GM18858 (cell line): Measurements from ENCODE around the gene PTK6.

Experiments
- ATAC-seq: cut with Tn5 transposase; IDR thresholded peaks from one replicate; pipeline ENCODE4 v1.9.1; 2021; ENCODE audit not compliant: unreplicated experiment

The PTK6 gene

GRCh38 chr20:63532449-63532971, 4.7 kb downstream of the PTK6 start:
- ATAC-seq: no peak

GRCh38 chr20:63531686-63532448, 5.3 kb downstream of the PTK6 start:
- ATAC-seq: no peak

- ATAC-seq: no peak
Measured at GRCh38 chr20:63530788-63531160, 6.4 kb downstream of the PTK6 start.

- no peak for ATAC-seq
Measured at GRCh38 chr20:63529861-63530787, 7.1 kb downstream of the PTK6 start.

GRCh38 chr20:63529180-63529860, 7.9 kb downstream of the PTK6 start:
- ATAC-seq: no peak

GRCh38 chr20:63527184-63527583, 10.0 kb downstream of the PTK6 start:
- no peak for ATAC-seq

- no peak for ATAC-seq
Measured at GRCh38 chr20:63525971-63526370, 11.2 kb downstream of the PTK6 start.

- no peak for ATAC-seq
Measured at GRCh38 chr20:63525185-63525584, 12.0 kb downstream of the PTK6 start.

- no peak for ATAC-seq
Measured at GRCh38 chr20:63522981-63523611, 14.1 kb downstream of the PTK6 start.

GRCh38 chr20:63522091-63522868, 14.9 kb downstream of the PTK6 start:
- no peak for ATAC-seq

GRCh38 chr20:63521602-63522001, 15.6 kb downstream of the PTK6 start:
- ATAC-seq: no peak

- ATAC-seq: peak; percentile 26
Measured at GRCh38 chr20:63520934-63521601, 16.1 kb downstream of the PTK6 start.

GRCh38 chr20:63520504-63520933, 16.7 kb downstream of the PTK6 start, which contains the start of gene PPDPF:
Gene PPDPF, plus strand, starts transcription at chr20:63520765. Its CDS starts 544 bp downstream, at chr20:63521309.
- peak; percentile 54 for ATAC-seq

GRCh38 chr20:63519668-63520503, 17.3 kb downstream of the PTK6 start:
- peak; percentile 32 for ATAC-seq

GRCh38 chr20:63518946-63519667, 18.1 kb downstream of the PTK6 start:
- no peak for ATAC-seq

- no peak for ATAC-seq
Measured at GRCh38 chr20:63518351-63518861, 18.8 kb downstream of the PTK6 start.
